Measurements from ENCODE around the gene P4HA1.
"Not testable (repeated sequence)": the region's sequence is repeated elsewhere in the genome, so short reads cannot be mapped to it uniquely, and the experiment has no call there.

P4HA1 gene

GRCh38 chr10:73096449-73097304 is at the start of gene P4HA1:
Gene P4HA1 (minus strand): TSS chr10:73096866. CDS start chr10:73074883, 21,983 bp downstream.
- peak; percentile 97 for DNase-seq (ENCODE audit: low read depth)

- no peak for DNase-seq (ENCODE audit: low read depth)
These were observed 44.9 kb upstream of the P4HA1 start for GRCh38 chr10:73141603-73142002.

GRCh38 chr10:73139251-73139650 is 42.6 kb upstream of the P4HA1 start:
- DNase-seq (ENCODE audit: low read depth): no peak

GRCh38 chr10:73136627-73137026 is 40.0 kb upstream of the P4HA1 start:
- no peak for DNase-seq (ENCODE audit: low read depth)

- DNase-seq (ENCODE audit: low read depth): no peak
These were observed 38.1 kb upstream of the P4HA1 start for GRCh38 chr10:73134727-73135126.

- DNase-seq (ENCODE audit: low read depth): no peak
These were observed 35.4 kb upstream of the P4HA1 start for GRCh38 chr10:73131913-73132686.

- no peak for DNase-seq (ENCODE audit: low read depth)
These were observed 34.6 kb upstream of the P4HA1 start for GRCh38 chr10:73131301-73131700.

GRCh38 chr10:73126343-73126742 is 29.7 kb upstream of the P4HA1 start:
- DNase-seq (ENCODE audit: low read depth): no peak

- no peak for DNase-seq (ENCODE audit: low read depth)
These were observed 23.3 kb upstream of the P4HA1 start for GRCh38 chr10:73119952-73120351.

- DNase-seq (ENCODE audit: low read depth): no peak
These were observed 22.8 kb upstream of the P4HA1 start for GRCh38 chr10:73119457-73119856.

GRCh38 chr10:73117976-73118743 is 21.5 kb upstream of the P4HA1 start:
- no peak for DNase-seq (ENCODE audit: low read depth)

- DNase-seq (ENCODE audit: low read depth): no peak
These were observed 19.4 kb upstream of the P4HA1 start for GRCh38 chr10:73116017-73116416.

GRCh38 chr10:73113551-73113950 is 16.9 kb upstream of the P4HA1 start:
- no peak for DNase-seq (ENCODE audit: low read depth)

GRCh38 chr10:73112032-73112431 is 15.4 kb upstream of the P4HA1 start:
- DNase-seq (ENCODE audit: low read depth): not testable (repeated sequence)

GRCh38 chr10:73110345-73110849 is 13.7 kb upstream of the P4HA1 start, which contains the start of gene NUDT13:
Gene NUDT13 (plus strand): TSS chr10:73110455. CDS start chr10:73114366, 3,911 bp downstream.
- DNase-seq (ENCODE audit: low read depth): no peak

GRCh38 chr10:73109248-73109652 is 12.6 kb upstream of the P4HA1 start:
- DNase-seq (ENCODE audit: low read depth): not testable (repeated sequence)

GRCh38 chr10:73106301-73106700 is 9.6 kb upstream of the P4HA1 start:
- no peak for DNase-seq (ENCODE audit: low read depth)

- DNase-seq (ENCODE audit: low read depth): no peak
These were observed 2.5 kb upstream of the P4HA1 start for GRCh38 chr10:73099141-73099540.

GRCh38 chr10:73097305-73097670 is 622 bp upstream of the P4HA1 start:
- DNase-seq (ENCODE audit: low read depth): no peak

GRCh38 chr10:73096041-73096448 is 621 bp downstream of the P4HA1 start:
- peak; percentile 64 for DNase-seq (ENCODE audit: low read depth)

- peak; percentile 70 for DNase-seq (ENCODE audit: low read depth)
These were observed 1.1 kb downstream of the P4HA1 start for GRCh38 chr10:73095481-73096021.

- no peak for DNase-seq (ENCODE audit: low read depth)
These were observed 1.6 kb downstream of the P4HA1 start for GRCh38 chr10:73094986-73095480.

Measured in fibroblast of the conjunctiva (primary cell).